IMR-90 (cell line): ENCODE results near the gene CNNM3. TPM values are rescaled to one million over a fixed set of nuclear protein-coding genes. Genes with fewer than 3 reads are reported as not detected.

ENCODE experiments used
- ATAC-seq: fragments of 200-7000 bp; cut with Tn5 transposase; 2 replicates; pipeline ENCODE4 v1.9.1; 2020; ENCODE audit warnings: low read depth, mild to moderate bottlenecking, moderate library complexity
- BruUV-seq: library from RNA; stranded (reverse); fragments of 400-500 nt; replicated peaks from 2 replicates; lab custom pipeline; 2021; lab: Mats Ljungman, UMichigan
- CTCF ChIA-PET: fragments of 300-600 bp; formaldehyde crosslinking; extraction: SDS; loops from one replicate; lab custom pipeline; 2021; ENCODE audit warnings: antibody characterized with exemption; lab: Yijun Ruan, JAX
- POLR2A ChIA-PET: fragments of 300-600 bp; sonication (Branson Sonifier 250); formaldehyde crosslinking; loops from one replicate; lab custom pipeline; 2022; ENCODE audit warnings: antibody characterized with exemption; ENCODE audit not compliant: unreplicated experiment; lab: Charles Lee
- DNase-seq: peaks from one replicate; pipeline ENCODE4 v3.0.0; 2013
- H2AFZ ChIP-seq: replicated peaks from 2 replicates; pipeline ENCODE3; 2013; ENCODE audit warnings: low read length, mild to moderate bottlenecking; ENCODE audit not compliant: poor library complexity
- H2AK5ac ChIP-seq: 2 replicates; pipeline ENCODE4 v1.6.1; 2013; ENCODE audit warnings: low read depth, low read length, inconsistent platforms
- H2AK9ac ChIP-seq: replicated peaks from 2 replicates; pipeline ENCODE3; 2013; ENCODE audit warnings: mild to moderate bottlenecking, low read depth, low read length, moderate library complexity; ENCODE audit not compliant: poor library complexity
- H2BK120ac ChIP-seq: 2 replicates; pipeline ENCODE4 v1.6.1; 2013; ENCODE audit warnings: low read depth, low read length, inconsistent platforms
- H2BK15ac ChIP-seq: 3 replicates; pipeline ENCODE4 v1.6.1; 2013; ENCODE audit warnings: low read depth, low read length, inconsistent platforms
- H2BK20ac ChIP-seq: 2 replicates; pipeline ENCODE4 v1.6.1; 2013; ENCODE audit warnings: low read depth, mild to moderate bottlenecking, inconsistent platforms, low read length, moderate library complexity
- H2BK5ac ChIP-seq: 2 replicates; pipeline ENCODE4 v1.6.1; 2013; ENCODE audit warnings: mild to moderate bottlenecking, low read depth, low read length, inconsistent platforms; ENCODE audit not compliant: poor library complexity, severe bottlenecking
- H3K14ac ChIP-seq: replicated peaks from 2 replicates; pipeline ENCODE4 v1.6.1; 2013; ENCODE audit warnings: low read depth, low read length, inconsistent platforms
- H3K18ac ChIP-seq: 2 replicates; pipeline ENCODE4 v1.6.1; 2013; ENCODE audit warnings: low read depth, low read length, control low read depth
- H3K23ac ChIP-seq: 2 replicates; pipeline ENCODE4 v1.6.1; 2013; ENCODE audit warnings: low read depth, low read length, inconsistent platforms
- H3K27ac ChIP-seq: 2 replicates; pipeline ENCODE4 v1.5.1; 2013; ENCODE audit warnings: mild to moderate bottlenecking, control low read depth, low read length; ENCODE audit not compliant: insufficient read depth
- H3K27me3 ChIP-seq: 2 replicates; pipeline ENCODE4 v1.6.1; 2013; ENCODE audit warnings: low read length; ENCODE audit not compliant: control insufficient read depth, insufficient read depth
- H3K36me3 ChIP-seq: 2 replicates; pipeline ENCODE4 v1.6.1; 2013; ENCODE audit warnings: low read length, mixed read lengths; ENCODE audit not compliant: control insufficient read depth, insufficient read depth
- H3K4ac ChIP-seq: 2 replicates; pipeline ENCODE4 v1.6.1; 2013; ENCODE audit warnings: low read depth, low read length, inconsistent platforms
- H3K4me1 ChIP-seq: 2 replicates; pipeline ENCODE4 v1.6.1; 2013; ENCODE audit warnings: low read length, mixed read lengths; ENCODE audit not compliant: control insufficient read depth, insufficient read depth
- H3K4me2 ChIP-seq: 2 replicates; pipeline ENCODE4 v1.6.1; 2013; ENCODE audit warnings: low read depth, mild to moderate bottlenecking, control low read depth, low read length, moderate library complexity
- H3K4me3 ChIP-seq: 2 replicates; pipeline ENCODE4 v1.5.1; 2013; ENCODE audit warnings: low read depth, mild to moderate bottlenecking, control low read depth, low read length, moderate library complexity; ENCODE audit not compliant: insufficient read depth
- H3K56ac ChIP-seq: 2 replicates; pipeline ENCODE4 v1.6.1; 2013; ENCODE audit warnings: low read length, inconsistent platforms; ENCODE audit not compliant: insufficient read depth; ENCODE audit errors: extremely low read depth
- H3K79me1 ChIP-seq, 2 experiments: 2 replicates each; pipeline ENCODE4 v1.6.1; 2013; ENCODE audit warnings: low read length in 2 of 2, inconsistent platforms in 1 of 2, low read depth in 1 of 2
- H3K9ac ChIP-seq: 2 replicates; pipeline ENCODE4 v1.6.1; 2013; ENCODE audit warnings: low read depth, low read length, control low read depth
- H3K9me1 ChIP-seq: 2 replicates; pipeline ENCODE4 v1.6.1; 2013; ENCODE audit warnings: low read length, inconsistent platforms; ENCODE audit not compliant: insufficient read depth
- H3K9me3 ChIP-seq: 2 replicates; pipeline ENCODE4 v1.6.1; 2013; ENCODE audit warnings: low read length; ENCODE audit not compliant: control insufficient read depth, insufficient read depth
- H4K20me1 ChIP-seq: 2 replicates; pipeline ENCODE4 v1.6.1; 2013; ENCODE audit warnings: low read length, inconsistent platforms; ENCODE audit not compliant: insufficient read depth
- H4K5ac ChIP-seq: 2 replicates; pipeline ENCODE4 v1.6.1; 2013; ENCODE audit warnings: mild to moderate bottlenecking, low read depth, low read length, control low read depth
- H4K8ac ChIP-seq, 2 experiments: 2 replicates each; pipeline ENCODE4 v1.6.1; 2013; ENCODE audit warnings: low read depth in 2 of 2, low read length in 2 of 2, control low read depth in 1 of 2, inconsistent platforms in 1 of 2
- H4K91ac ChIP-seq: 2 replicates; pipeline ENCODE4 v1.6.1; 2013; ENCODE audit warnings: low read depth, low read length, inconsistent platforms; ENCODE audit not compliant: insufficient read depth
- BHLHE40 ChIP-seq: fragments of 150-350 bp; IDR thresholded peaks from 2 replicates; pipeline ENCODE4 v1.6.1; 2016; ENCODE audit warnings: mild to moderate bottlenecking, low read depth, low read length
- CEBPB ChIP-seq: IDR thresholded peaks from 2 replicates; pipeline ENCODE4 v1.6.1; 2012; ENCODE audit warnings: low read depth, low read length, improper control_type of control experiment
- CHD1 ChIP-seq: IDR thresholded peaks from 2 replicates; pipeline ENCODE4 v1.6.1; 2012; ENCODE audit warnings: low read depth, low read length, improper control_type of control experiment
- CTCF ChIP-seq: conservative IDR thresholded peaks from 2 replicates; pipeline ENCODE4 v1.5.1; 2012; ENCODE audit warnings: mild to moderate bottlenecking, low read depth, low read length, improper control_type of control experiment
- FOS ChIP-seq: fragments of 150-350 bp; IDR thresholded peaks from 2 replicates; pipeline ENCODE4 v1.6.1; 2016; ENCODE audit warnings: low read depth, low read length
- MAFK ChIP-seq: IDR thresholded peaks from 2 replicates; pipeline ENCODE4 v1.6.1; 2012; ENCODE audit warnings: low read depth, low read length, improper control_type of control experiment
- MAZ ChIP-seq: IDR thresholded peaks from 2 replicates; pipeline ENCODE4 v1.6.1; 2012; ENCODE audit warnings: low read depth, mild to moderate bottlenecking, low read length, improper control_type of control experiment, moderate library complexity, borderline replicate concordance
- MXI1 ChIP-seq: IDR thresholded peaks from 2 replicates; pipeline ENCODE4 v1.6.1; 2012; ENCODE audit warnings: low read depth, mild to moderate bottlenecking, low read length, moderate library complexity, borderline replicate concordance
- NFE2L2 ChIP-seq: fragments of 150-350 bp; IDR thresholded peaks from 2 replicates; pipeline ENCODE4 v1.6.1; 2016; ENCODE audit warnings: low read depth, mild to moderate bottlenecking, low read length
- POLR2A ChIP-seq: IDR thresholded peaks from 2 replicates; pipeline ENCODE4 v1.6.1; 2012; ENCODE audit warnings: mild to moderate bottlenecking, low read depth, low read length
- RAD21 ChIP-seq: IDR thresholded peaks from 2 replicates; pipeline ENCODE4 v1.6.1; 2012; ENCODE audit warnings: low read length, improper control_type of control experiment
- RCOR1 ChIP-seq: IDR thresholded peaks from 2 replicates; pipeline ENCODE4 v1.6.1; 2012; ENCODE audit warnings: mild to moderate bottlenecking, low read length, improper control_type of control experiment; ENCODE audit not compliant: insufficient replicate concordance
- RFX5 ChIP-seq: IDR thresholded peaks from 2 replicates; pipeline ENCODE4 v1.8.0; 2012; ENCODE audit warnings: low read depth, mild to moderate bottlenecking, low read length, moderate library complexity
- USF2 ChIP-seq: fragments of 150-350 bp; IDR thresholded peaks from 2 replicates; pipeline ENCODE4 v1.6.1; 2017; ENCODE audit warnings: mild to moderate bottlenecking, antibody characterized with exemption, low read length, low read depth
- WGBS, 2 experiments: methylation state at CpG; one replicate each; pipeline versions ENCODE4 v1.1.5 to v1.1.7; 2013; ENCODE audit warnings: missing lambda C conversion rate in 2 of 2; ENCODE audit not compliant: insufficient read length in 1 of 2; ENCODE audit errors: extremely low coverage in 2 of 2; 5-methylcytosine and 5-hydroxymethylcytosine counted together
- dilution Hi-C: fragments of 300-500 bp; cut with HindIII; formaldehyde crosslinking; loops from one replicate; pipeline ENCODE4 v1.14.3; 2018; ENCODE audit warnings: low sequenced_read_pairs; ENCODE audit not compliant: unreplicated experiment
- in situ Hi-C: fragments of 300-500 bp; cut with MboI; formaldehyde crosslinking; loops from 3 replicates; pipeline ENCODE4 v1.14.3; 2019; ENCODE audit warnings: low sequenced_read_pairs, inconsistent platforms, mixed read lengths
- intact Hi-C: fragments of 100-400 bp; cut with micrococcal nuclease; formaldehyde crosslinking; loops from 2 replicates; pipeline ENCODE4 v1.10.0; 2022
- polyA plus RNA-seq, 3 experiments: library from polyadenylated mRNA; depleted of rRNA; stranded (reverse); fragments of >200 nt; gene quantifications; 2 replicates each; pipeline ENCODE4 v1.2.3, GENCODE V29; 2012; ENCODE audit warnings: low replicate concordance in 1 of 3
- total RNA-seq: library from RNA; depleted of rRNA; stranded (reverse); fragments of >200 nt; gene quantifications from 2 replicates; pipeline ENCODE4 v1.2.3, GENCODE V29; 2012
- TF ChIP-seq, protein P1 (sequence below): fragments of 150-350 bp; IDR thresholded peaks from 2 replicates; pipeline ENCODE4 v1.6.1; 2016; ENCODE audit warnings: low read depth, mild to moderate bottlenecking, low read length, moderate library complexity, borderline replicate concordance

The CNNM3 gene
- total and polyA plus RNA-seq, 2 of the 4 experiments (the other 2 are of a cell fraction), result 2.3 to 6.1 TPM

DNA sequence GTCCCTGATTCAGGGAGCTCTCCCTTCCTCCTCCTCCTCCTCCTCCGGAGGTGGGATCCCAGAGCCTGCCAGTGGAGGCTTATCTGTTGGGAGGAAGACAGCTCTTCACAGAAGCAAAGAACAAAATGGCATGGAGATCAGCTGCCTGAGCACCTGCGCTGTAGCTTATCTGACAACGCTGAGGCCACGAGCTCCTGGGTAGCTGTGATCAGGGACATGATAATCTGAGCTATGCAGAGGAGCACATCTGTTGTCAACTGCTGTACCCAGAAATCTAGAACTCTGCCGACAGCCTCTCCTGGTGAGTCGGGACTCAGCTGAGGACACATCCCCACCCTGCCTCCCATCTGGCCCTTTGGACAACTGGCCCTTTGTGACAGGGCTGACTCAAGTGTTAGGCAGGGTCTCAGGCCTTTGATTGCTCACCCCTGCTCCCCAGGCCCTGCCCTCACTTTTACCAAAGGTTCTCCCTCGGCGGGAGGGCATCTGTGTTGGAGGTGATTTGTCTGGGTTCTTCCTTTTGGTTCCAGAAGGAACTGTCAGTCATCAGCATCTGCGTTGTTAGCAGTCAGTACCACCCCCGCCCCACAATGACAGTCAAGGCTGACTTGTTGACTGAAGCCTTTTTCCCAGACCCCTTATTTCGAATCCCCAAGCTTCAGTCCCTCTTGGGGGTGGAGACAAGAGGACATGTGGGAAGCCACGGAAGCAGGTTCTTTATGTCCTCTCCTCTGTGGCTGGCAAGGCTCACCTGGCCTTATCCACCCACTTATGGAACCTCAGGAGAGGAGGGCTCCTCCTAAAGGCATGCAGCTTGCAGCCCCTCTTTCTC is 5.9 kb upstream of the CNNM3 start:
- Histone ChIP-seq H3K14ac (no peak overlapping the region), H2AK9ac (no peak overlapping the region), H4K20me1 (no peaks in the 10 kb centered on the region), H3K27ac (no peak overlapping the region), H2AK5ac (no peak overlapping the region), H3K79me1 (no peaks in the 10 kb centered on the region), H3K18ac (no peak overlapping the region), H2BK15ac (no peak overlapping the region), H4K91ac (no peak overlapping the region), H2BK20ac (no peak overlapping the region), H4K8ac (no peak overlapping the region), H3K9me1 (peaks cover 4% of the 10 kb centered on the region; the same call in 1 of the 2 replicates), H3K23ac (no peak overlapping the region), H3K56ac (no peak overlapping the region), H2BK5ac (no peak overlapping the region), H2BK120ac (no peak overlapping the region), H3K9me3 (no peaks in the 10 kb centered on the region), H3K27me3 (no peaks in the 10 kb centered on the region), H3K4me3 (no peak overlapping the region), H3K4me2 (no peak overlapping the region), H3K4ac (no peak overlapping the region), H3K9ac (no peak overlapping the region), H2AFZ (no peak overlapping the region), H4K5ac (no peak overlapping the region), H3K36me3 (0 out of 2 replicates have a peak, but pooled peaks cover 1% of the 10 kb centered on the region), H3K4me1 (peaks cover 5% of the 10 kb centered on the region)
- no peak for DNase-seq
- intact Hi-C loops, result no loop called here
- no peak for ATAC-seq
- 87% methylated on average over 5 of the region's 12 CpGs; no CpG with 5 or more reads in 1 of the 2 experiments for WGBS, 2 experiments
- no peak for TF ChIP-seq CTCF
- TF ChIP-seq CHD1, result no peak
- TF ChIP-seq POLR2A, result no peak
- TF ChIP-seq MXI1, result no peak
- no peak for TF ChIP-seq RFX5
- TF ChIP-seq BHLHE40, result no peak
- TF ChIP-seq FOS, result no peak
- TF ChIP-seq MAFK, result no peak
- no peak for TF ChIP-seq MAZ
- no peak for TF ChIP-seq RCOR1
- no peak for TF ChIP-seq USF2
- TF ChIP-seq RAD21, result no peak
- no peak for TF ChIP-seq CEBPB
- no peak for TF ChIP-seq NFE2L2
- TF ChIP-seq, protein P1, sequence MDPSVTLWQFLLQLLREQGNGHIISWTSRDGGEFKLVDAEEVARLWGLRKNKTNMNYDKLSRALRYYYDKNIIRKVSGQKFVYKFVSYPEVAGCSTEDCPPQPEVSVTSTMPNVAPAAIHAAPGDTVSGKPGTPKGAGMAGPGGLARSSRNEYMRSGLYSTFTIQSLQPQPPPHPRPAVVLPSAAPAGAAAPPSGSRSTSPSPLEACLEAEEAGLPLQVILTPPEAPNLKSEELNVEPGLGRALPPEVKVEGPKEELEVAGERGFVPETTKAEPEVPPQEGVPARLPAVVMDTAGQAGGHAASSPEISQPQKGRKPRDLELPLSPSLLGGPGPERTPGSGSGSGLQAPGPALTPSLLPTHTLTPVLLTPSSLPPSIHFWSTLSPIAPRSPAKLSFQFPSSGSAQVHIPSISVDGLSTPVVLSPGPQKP, result no peak
- no TSS peak for BruUV-seq
- POLR2A ChIA-PET, result no interaction called here
- CTCF ChIA-PET, result interaction anchor here (0.9 kb wide), 1 partner anchor 15 kb away, joined by 3 read pairs; no protein-coding TSS in a partner anchor
- in situ Hi-C loops, result no loop called here
- dilution Hi-C loops, result no loop called here
